Posterior vena cava (tissue), 2 donors: ENCODE measurements around the gene LRRC75B. TPM values are rescaled to one million over a fixed set of nuclear protein-coding genes. Genes with fewer than 3 reads are reported as not detected.
"Not testable (repeated sequence)": the region's sequence is repeated elsewhere in the genome, so short reads cannot be mapped to it uniquely, and the experiment has no call there.

Source experiments
- DNase-seq: peaks from one replicate; pipeline ENCODE4 v3.0.0-alpha.2; 2020; ENCODE audit warnings: low spot score
- intact Hi-C, 2 donors: fragments of 100-400 bp; cut with DNase I; formaldehyde crosslinking; loops; one replicate each; pipeline versions ENCODE4 v1.14.1 to v1.14.2; 2022 to 2023
- total RNA-seq, 2 donors: library from RNA; stranded (reverse); fragmentation: NEBNext Ultra II Directional; extraction: Animal tissue kit (Norgen Biotek cat#: 25700); gene quantifications; one replicate each; pipeline ENCODE4 v1.2.1, GENCODE V29; 2021
- donor health status: DM: yes; HTN: yes; CAD: no.
- donor health status: DM: yes; HTN: yes; CAD: no.

Gene LRRC75B
- total RNA-seq, 2 donors from 2014 or later, result 6.6 to 9.3 TPM

- intact Hi-C loops, result no loop called here
- peak; percentile 12 for DNase-seq
These were observed 27.8 kb downstream of the LRRC75B start for GRCh38 chr22:24565077-24565476.

GRCh38 chr22:24564376-24565058 is 28.4 kb downstream of the LRRC75B start:
- intact Hi-C loops, result no loop called here
- DNase-seq, result no peak

- intact Hi-C loops, result no loop called here
- peak; percentile 14 for DNase-seq
These were observed 29.6 kb downstream of the LRRC75B start for GRCh38 chr22:24563246-24563645.

GRCh38 chr22:24559471-24559870 is 33.4 kb downstream of the LRRC75B start:
- DNase-seq, result peak; percentile 24
- intact Hi-C loops, result no loop called here

GRCh38 chr22:24555165-24556039 is 37.5 kb downstream of the LRRC75B start, which contains the start of gene SNRPD3:
Gene SNRPD3 (plus strand): TSS chr22:24555999. CDS start chr22:24557675, 1,676 bp downstream.
- intact Hi-C loops, result no loop called here
- peak; percentile 100 for DNase-seq

GRCh38 chr22:24554313-24555164 is 38.3 kb downstream of the LRRC75B start, which contains the start of gene GUCD1:
Gene GUCD1 (minus strand): TSS chr22:24555138. CDS start chr22:24554991, 147 bp downstream.
- intact Hi-C loops, result no loop called here
- no peak for DNase-seq

- DNase-seq, result no peak
- intact Hi-C loops, result no loop called here
These were observed 39.1 kb downstream of the LRRC75B start for GRCh38 chr22:24553597-24554312.

GRCh38 chr22:24552503-24553286 is 40.2 kb downstream of the LRRC75B start:
- DNase-seq, intact Hi-C loops: not testable (repeated sequence)

- intact Hi-C loops, result no loop called here
- DNase-seq, result no peak
These were observed 41.9 kb downstream of the LRRC75B start for GRCh38 chr22:24550902-24551435.

- DNase-seq, result no peak
- intact Hi-C loops, result no loop called here
These were observed 42.6 kb downstream of the LRRC75B start for GRCh38 chr22:24550028-24550901.

- intact Hi-C loops, result no loop called here
- DNase-seq, result no peak
These were observed 44.1 kb downstream of the LRRC75B start for GRCh38 chr22:24548812-24549211.

GRCh38 chr22:24543679-24544243 is 49.1 kb downstream of the LRRC75B start:
- intact Hi-C loops, result loop anchor here in 1 of 2 donors (1.0 kb wide), 1 partner anchor 34 kb away; no protein-coding TSS in a partner anchor
- no peak for DNase-seq

- intact Hi-C loops, result no loop called here
- DNase-seq, result no peak
These were observed 49.7 kb downstream of the LRRC75B start for GRCh38 chr22:24543185-24543601.

- DNase-seq, result no peak
- intact Hi-C loops, result no loop called here
These were observed 50.2 kb downstream of the LRRC75B start for GRCh38 chr22:24542641-24543040.

- DNase-seq, result no peak
- intact Hi-C loops, result no loop called here
These were observed 51.0 kb downstream of the LRRC75B start for GRCh38 chr22:24541681-24542515.

- no peak for DNase-seq
- intact Hi-C loops, result no loop called here
These were observed 52.4 kb downstream of the LRRC75B start for GRCh38 chr22:24540470-24540869.
